NCI-H460 (cell line): ENCODE results near the gene VPS33B. TPM values are rescaled to one million over a fixed set of nuclear protein-coding genes. Genes with fewer than 3 reads are reported as not detected.

ENCODE experiments used
- DNase-seq: peaks from one replicate; pipeline ENCODE4 v3.0.0-alpha.2; 2016; ENCODE audit warnings: low read depth; ENCODE audit errors: extremely low read depth
- small RNA-seq, 2 experiments: library from RNA; depleted of rRNA; stranded (forward); fragments of <200 nt; gene quantifications; one replicate each; pipeline ENCODE3, GENCODE V24; 2014
- total RNA-seq: library from RNA; depleted of rRNA; stranded (reverse); fragments of >200 nt; shearing (Covaris generic); gene quantifications from 2 replicates; pipeline ENCODE4 v1.2.3, GENCODE V29; 2014; rRNA removed

Gene VPS33B
- total RNA-seq, 1 experiment from 2014 or later = 10.4 TPM

DNA sequence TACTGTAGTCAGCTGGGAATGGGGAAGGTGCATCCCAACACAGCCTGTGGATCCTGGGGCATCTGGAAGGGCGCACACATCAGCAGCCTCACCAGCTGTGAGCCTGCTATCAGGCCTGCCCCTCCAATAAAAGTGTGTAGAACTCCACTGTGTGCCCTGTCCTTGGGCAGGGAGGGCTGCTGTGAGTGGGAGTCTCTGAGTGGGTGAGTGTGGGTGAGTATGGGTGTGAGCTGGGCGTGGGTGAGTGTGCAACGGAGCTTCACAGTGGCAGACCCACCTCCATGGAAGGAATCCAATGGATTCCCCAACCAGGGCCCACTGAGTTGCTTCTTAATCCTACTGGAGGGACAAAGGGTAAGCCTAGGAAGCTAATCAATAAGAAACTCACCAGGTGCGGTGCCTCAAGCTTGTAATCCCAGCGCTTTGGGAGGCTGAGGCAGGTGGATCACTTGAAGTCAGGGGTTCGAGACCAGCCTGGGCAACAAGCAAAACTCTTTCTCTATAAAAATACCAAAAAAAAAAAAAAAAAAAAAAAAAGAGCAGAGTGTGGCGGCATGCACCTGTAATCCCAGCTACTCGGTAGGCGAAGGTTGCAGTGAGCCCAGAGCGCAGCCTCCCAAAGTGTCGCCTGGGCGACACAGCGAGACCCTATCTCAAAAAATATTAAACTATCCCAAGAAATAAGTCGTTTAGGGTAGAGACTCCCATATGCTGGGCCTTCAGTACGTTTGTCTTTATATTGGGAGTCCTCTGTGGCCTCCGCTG, 68.3 kb downstream of the VPS33B start:
- no peak for DNase-seq

DNA sequence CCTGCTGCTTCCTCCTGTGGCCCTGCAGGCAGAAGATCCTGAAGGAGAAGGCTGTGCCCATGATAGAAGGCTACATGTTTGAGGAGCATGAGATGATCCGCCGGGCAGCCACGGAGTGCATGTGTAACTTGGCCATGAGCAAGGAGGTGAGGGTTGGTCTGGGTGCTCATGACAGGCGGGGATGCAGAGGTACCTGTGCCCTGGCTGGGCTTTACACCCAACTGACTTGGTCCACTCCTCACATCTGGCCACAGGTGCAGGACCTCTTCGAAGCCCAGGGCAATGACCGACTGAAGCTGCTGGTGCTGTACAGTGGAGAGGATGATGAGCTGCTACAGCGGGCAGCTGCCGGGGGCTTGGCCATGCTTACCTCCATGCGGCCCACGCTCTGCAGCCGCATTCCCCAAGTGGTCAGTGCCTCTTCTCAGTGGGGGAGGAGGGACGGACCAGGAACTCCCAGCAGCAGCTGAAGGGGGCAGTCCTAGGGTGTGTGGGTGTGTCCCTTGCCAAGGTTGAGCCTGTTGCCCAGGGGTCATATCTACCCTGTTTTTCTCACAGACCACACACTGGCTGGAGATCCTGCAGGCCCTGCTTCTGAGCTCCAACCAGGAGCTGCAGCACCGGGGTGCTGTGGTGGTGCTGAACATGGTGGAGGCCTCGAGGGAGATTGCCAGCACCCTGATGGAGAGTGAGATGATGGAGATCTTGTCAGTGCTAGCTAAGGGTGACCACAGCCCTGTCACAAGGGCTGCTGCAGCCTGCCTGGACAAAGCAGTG, 69.3 kb downstream of the VPS33B start:
- no peak for DNase-seq

DNA sequence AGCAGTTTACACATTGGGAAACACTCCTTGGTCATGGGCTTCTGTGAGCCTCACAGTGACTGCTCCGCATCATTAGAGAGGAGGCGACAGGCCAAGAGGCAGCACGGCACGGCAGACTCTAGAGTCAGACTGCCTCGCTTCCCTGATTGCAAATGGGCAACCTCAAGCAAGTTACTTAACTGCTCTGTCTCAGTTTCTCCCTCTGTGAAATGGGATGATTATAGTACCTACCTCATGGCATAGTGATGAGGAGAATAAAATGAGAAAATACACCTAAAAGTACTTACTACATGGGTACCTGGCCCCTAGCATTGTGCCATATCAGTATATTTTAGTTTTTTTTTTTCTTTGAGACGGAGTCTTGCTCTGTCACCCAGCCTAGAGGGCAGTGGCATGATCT, 71.7 kb downstream of the VPS33B start:
- no peak for DNase-seq

DNA sequence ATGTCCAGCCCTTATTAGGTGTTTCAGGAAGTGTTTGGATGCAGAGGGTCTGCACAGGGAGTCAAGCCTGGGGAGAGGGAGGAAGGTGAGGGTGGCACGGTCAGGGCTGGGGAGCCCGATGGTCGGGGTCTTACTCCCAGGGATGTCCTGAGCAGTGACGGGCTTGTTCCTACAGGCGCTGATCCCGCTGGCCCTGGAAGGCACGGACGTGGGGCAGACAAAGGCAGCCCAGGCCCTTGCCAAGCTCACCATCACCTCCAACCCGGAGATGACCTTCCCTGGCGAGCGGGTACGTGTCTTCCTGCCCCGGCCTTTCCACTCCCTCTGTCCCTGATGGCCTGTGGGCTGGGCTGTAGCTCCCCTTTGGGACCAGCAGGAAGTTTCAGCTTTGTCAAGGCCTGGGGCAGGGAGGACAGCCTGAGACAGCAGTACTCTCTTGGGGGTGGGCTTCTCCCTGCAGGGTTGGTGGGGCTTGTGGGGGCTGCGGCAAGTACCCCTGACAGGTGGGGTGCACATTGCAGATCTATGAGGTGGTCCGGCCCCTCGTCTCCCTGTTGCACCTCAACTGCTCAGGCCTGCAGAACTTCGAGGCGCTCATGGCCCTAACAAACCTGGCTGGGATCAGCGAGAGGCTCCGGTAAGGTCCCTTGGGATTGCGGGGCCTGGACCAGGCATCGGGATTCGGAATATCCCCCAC, 72.3 kb downstream of the VPS33B start:
- DNase-seq = no peak

Small RNAs within 50 kb of the gene (small RNA-seq; reads per million reads assigned to genes)
- gene RF00019 = 0 reads per million in 2 experiments

Other genes starting within 250 kb of the VPS33B start
- 29.0 and 37.7 TPM in 2 replicates for gene FURIN, start 154.0 kb downstream of the VPS33B start, total RNA-seq
- gene FES, start 138.1 kb downstream of the VPS33B start, total RNA-seq = 0.59 TPM in 1 of 2 replicates, not detected in the other
- gene MAN2A2, start 119.3 kb downstream of the VPS33B start, total RNA-seq = 15.7 and 19.9 TPM in 2 replicates
- gene HDDC3, start 90.0 kb downstream of the VPS33B start, total RNA-seq = 19.7 and 21.1 TPM in 2 replicates
- 30.3 and 31.5 TPM in 2 replicates for gene UNC45A, start 87.3 kb downstream of the VPS33B start, total RNA-seq
- 24.1 TPM in 2 replicates for gene RCCD1, start 67.7 kb downstream of the VPS33B start, total RNA-seq
- gene PRC1, start 28.1 kb downstream of the VPS33B start, total RNA-seq = 168 and 185 TPM in 2 replicates
- 0.03 and 0.05 TPM in 2 replicates for gene SV2B, start 77.7 kb upstream of the VPS33B start, total RNA-seq